ENCODE data around the gene TIGD3. TPM values are rescaled to one million over a fixed set of nuclear protein-coding genes. Genes with fewer than 3 reads are reported as not detected.

Gene TIGD3, protein sequence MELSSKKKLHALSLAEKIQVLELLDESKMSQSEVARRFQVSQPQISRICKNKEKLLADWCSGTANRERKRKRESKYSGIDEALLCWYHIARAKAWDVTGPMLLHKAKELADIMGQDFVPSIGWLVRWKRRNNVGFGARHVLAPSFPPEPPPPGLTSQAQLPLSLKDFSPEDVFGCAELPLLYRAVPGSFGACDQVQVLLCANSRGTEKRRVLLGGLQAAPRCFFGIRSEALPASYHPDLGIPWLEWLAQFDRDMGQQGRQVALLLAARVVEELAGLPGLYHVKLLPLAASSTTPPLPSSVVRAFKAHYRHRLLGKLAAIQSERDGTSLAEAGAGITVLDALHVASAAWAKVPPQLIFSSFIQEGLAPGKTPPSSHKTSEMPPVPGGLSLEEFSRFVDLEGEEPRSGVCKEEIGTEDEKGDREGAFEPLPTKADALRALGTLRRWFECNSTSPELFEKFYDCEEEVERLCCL
- total RNA-seq, result under 0.01 TPM in 2 replicates

DNA sequence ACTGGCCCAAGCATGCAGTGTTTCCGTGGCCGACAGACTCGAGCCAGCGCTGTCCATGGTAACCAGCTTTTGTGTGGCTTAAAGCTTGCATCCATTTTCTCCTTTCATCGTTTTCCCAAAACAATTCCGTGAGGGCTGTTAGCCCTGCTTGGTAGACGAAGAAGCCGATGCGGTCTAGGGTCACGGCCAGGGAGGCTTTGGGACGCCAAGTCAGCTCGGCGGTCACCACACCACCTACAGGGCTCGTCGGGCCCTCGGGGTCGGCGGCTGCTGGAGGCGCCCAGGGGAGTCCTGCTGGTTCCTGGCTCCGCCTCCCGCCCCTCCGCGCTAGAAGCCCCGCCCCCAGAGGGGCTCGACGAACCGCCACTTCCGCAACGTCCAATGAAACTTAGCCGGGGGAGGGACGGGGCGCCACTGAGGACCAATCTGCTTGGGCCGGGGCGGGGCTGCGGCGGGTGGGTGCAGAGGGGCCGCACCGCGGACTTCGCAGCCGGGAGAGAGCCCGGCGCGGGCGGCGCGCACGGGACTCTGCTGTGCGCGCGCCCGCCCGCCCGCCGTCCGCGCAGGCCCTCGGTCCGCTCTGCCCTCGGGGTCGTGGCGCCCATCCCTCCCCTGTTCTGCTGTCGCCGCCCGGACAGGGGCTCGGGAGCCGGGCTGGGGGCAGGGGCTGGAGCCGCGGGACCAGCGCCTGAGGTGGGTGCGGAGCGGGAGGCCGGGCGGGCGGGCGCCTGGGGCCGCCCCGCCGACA lies at the start of gene TIGD3:
Gene TIGD3, plus strand, starts transcription at position 487 of the 748 bp plus-strand sequence. CDS start 1,058 bp downstream, outside the sequence.

GRCh38 chr11:65314501-65315203 lies 39.9 kb upstream of the TIGD3 start, which contains the start of gene CDC42EP2:
Gene CDC42EP2, plus strand, starts transcription at chr11:65314866. Its CDS starts 6,033 bp downstream, at chr11:65320899.

DNA sequence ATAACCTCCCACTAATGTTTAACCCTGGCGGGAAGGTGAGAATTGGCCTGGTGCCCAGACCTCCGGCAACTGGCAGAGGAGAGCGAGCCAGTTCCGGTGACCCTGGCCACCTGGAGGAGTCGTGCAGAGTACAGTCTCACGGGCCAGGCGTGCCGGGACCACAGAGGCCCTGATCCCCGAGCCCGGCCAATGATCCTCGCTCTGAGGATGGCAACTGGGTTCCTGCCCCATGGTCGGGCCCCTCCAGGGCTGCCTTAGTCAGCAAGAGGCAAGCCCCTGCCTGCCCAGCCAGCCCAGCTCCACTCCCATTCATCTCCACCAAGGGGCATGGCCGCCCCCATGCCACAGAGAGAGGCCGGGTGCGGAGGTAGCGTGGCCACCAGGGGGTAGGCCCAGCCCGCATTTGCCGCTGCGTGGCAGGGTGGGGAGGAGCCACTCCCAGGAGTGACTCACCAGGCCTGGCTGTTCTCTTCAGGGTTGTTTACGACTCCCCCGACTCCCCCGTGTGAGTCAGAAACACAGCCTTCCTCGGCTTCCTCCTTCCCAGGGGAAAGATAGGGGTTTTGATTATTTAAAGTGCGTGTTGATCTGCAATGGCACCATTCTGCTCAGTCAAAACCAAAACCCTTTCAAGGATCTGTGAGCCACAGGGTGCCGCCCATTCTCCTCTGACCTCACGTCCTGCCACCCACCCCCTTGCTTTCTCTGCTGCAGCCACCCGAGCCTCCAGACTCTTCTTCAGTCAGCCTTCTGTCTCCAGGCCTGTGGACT lies 27.7 kb downstream of the TIGD3 start, which contains the start of gene SLC25A45:
Gene SLC25A45, minus strand, starts transcription at position 614 of the 771 bp plus-strand sequence. CDS start 695 bp downstream, outside the sequence.

DNA sequence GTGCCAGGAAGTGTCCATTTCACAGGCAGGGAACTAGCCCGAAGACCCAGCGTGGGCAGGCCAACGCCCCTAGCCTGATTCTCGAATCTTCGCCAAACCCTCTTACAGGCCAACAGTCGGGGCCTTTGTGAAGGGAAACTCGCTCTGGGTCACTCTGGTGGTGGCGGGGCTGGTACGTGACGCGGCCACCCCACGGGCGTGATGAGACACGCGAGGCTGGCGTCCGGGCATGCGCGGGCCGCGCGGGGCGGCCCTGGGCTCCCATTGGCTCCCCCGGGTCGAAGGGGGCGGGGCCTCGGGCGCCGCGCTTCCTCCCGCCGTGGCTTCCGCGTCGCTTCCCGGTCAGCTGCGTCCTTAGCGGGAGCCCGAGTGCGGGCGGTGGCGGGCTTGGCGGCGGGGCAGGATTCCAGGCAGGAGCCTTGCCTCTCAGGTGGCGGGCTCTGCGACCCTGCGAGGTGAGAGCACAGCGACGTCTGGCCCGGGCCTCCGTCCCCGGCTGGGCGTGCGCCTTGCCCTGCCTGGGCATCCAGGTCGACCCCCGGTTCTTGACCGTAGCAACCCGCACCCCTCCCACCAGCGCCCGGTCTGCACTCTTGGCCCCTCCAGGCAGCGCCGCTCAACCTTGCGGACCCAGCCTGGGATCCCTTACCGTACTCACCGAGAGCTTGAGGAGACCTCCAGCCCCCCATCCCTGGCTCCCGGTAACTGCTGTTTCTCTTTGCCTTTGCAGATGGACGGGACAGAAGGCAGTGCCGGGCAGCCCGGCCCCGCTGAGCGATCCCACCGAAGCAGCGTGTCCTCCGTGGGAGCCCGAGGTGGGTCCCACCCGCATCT lies 32.0 kb downstream of the TIGD3 start, which contains the start of gene FRMD8:
Gene FRMD8, plus strand, starts transcription at position 331 of the 834 bp plus-strand sequence. Its CDS starts 400 bp downstream, at position 731.

Other genes with a start within 250 kb of the TIGD3 start
- gene TM7SF2, start 242.9 kb upstream of the TIGD3 start, total RNA-seq, result 21.9 and 24.6 TPM in 2 replicates
- gene ZNHIT2, start 237.1 kb upstream of the TIGD3 start, total RNA-seq, result 11.1 and 22.2 TPM in 2 replicates
- gene FAU, start 232.6 kb upstream of the TIGD3 start, total RNA-seq, result 177 and 362 TPM in 2 replicates
- gene MRPL49, start 232.4 kb upstream of the TIGD3 start, total RNA-seq, result 30.1 and 48.9 TPM in 2 replicates
- 24.9 and 39.7 TPM in 2 replicates for gene SYVN1, start 220.2 kb upstream of the TIGD3 start, total RNA-seq
- gene SPDYC, start 184.5 kb upstream of the TIGD3 start, total RNA-seq, result not detected in 2 replicates
- 130 and 324 TPM in 2 replicates for gene CAPN1, start 172.8 kb upstream of the TIGD3 start, total RNA-seq
- 1.0 and 3.6 TPM in 2 replicates for gene POLA2, start 92.8 kb upstream of the TIGD3 start, total RNA-seq
- gene CDC42EP2, start 39.9 kb upstream of the TIGD3 start, total RNA-seq, result 3.8 and 6.0 TPM in 2 replicates
- gene DPF2, start 20.9 kb upstream of the TIGD3 start, total RNA-seq, result 22.9 and 35.4 TPM in 2 replicates
- 0.57 and 0.68 TPM in 2 replicates for gene SLC25A45, start 27.9 kb downstream of the TIGD3 start, total RNA-seq
- gene FRMD8, start 31.9 kb downstream of the TIGD3 start, total RNA-seq, result 21.5 and 76.2 TPM in 2 replicates
- gene NEAT1, start 68.0 kb downstream of the TIGD3 start, total RNA-seq, result 50.2 and 178 TPM in 2 replicates
- gene MALAT1, start 144.3 kb downstream of the TIGD3 start, total RNA-seq, result 8,083 and 19,144 TPM in 2 replicates
- gene SCYL1, start 170.3 kb downstream of the TIGD3 start, total RNA-seq, result 54.1 and 70.7 TPM in 2 replicates
- gene LTBP3, start 203.6 kb downstream of the TIGD3 start, total RNA-seq, result 20.8 and 61.8 TPM in 2 replicates
- 44.4 and 59.1 TPM in 2 replicates for gene ZNRD2, start 215.7 kb downstream of the TIGD3 start, total RNA-seq
- gene FAM89B, start 217.8 kb downstream of the TIGD3 start, total RNA-seq, result 8.9 and 19.5 TPM in 2 replicates
- gene EHBP1L1, start 221.3 kb downstream of the TIGD3 start, total RNA-seq, result 31.4 and 54.0 TPM in 2 replicates
- gene KCNK7, start 241.0 kb downstream of the TIGD3 start, total RNA-seq, result 0.57 and 0.68 TPM in 2 replicates

All from nasal cavity respiratory epithelium epithelial cell of viscerocranial mucosa (primary cell).